Right ventricle myocardium inferior (tissue), 1 donor: Measurements from ENCODE around the gene MRPL37. TPM values are rescaled to one million over a fixed set of nuclear protein-coding genes. Genes with fewer than 3 reads are reported as not detected.
"Not testable (repeated sequence)": the region's sequence is repeated elsewhere in the genome, so short reads cannot be mapped to it uniquely, and the experiment has no call there.

Experiments used
- ATAC-seq: fragments of 200-7000 bp; cut with Tn5 transposase; one replicate; pipeline ENCODE4 v1.9.1; 2020; ENCODE audit warnings: mild to moderate bottlenecking, moderate library complexity
- DNase-seq: peaks from one replicate; pipeline ENCODE4 v3.0.0; 2021; ENCODE audit errors: missing footprints
- intact Hi-C: fragments of 100-400 bp; cut with DNase I; formaldehyde crosslinking; loops from one replicate; pipeline ENCODE4 v1.11.0; 2022
- long read RNA-seq: library from polyadenylated mRNA; unstranded; transcript quantifications from one replicate; pipeline ENCODE4 v2.0.0, GENCODE V29; 2021
- total RNA-seq: library from RNA; stranded (reverse); fragmentation: NEBNext Ultra II Directional; extraction: Animal tissue kit (Norgen Biotek cat#: 25700); gene quantifications from one replicate; pipeline ENCODE4 v1.2.1, GENCODE V29; 2021
- donor health status: DM: no; HTN: yes; CAD: no; lungs with severe emphysema.

The MRPL37 gene
- total RNA-seq, result 85.2 TPM
- long read RNA-seq, transcript MRPL37-202 (7 exons, 1,483 nt), result major isoform, 34 of 44 reads
- long read RNA-seq, partial matches to known transcripts, result 9 of 44 reads
- long read RNA-seq, other reads (novel, unspliced or antisense), result 0 of 44 reads

GRCh38 chr1:54199765-54200518, at the start of gene MRPL37, which contains the start of gene CYB5RL:
Gene MRPL37, plus strand, starts transcription at chr1:54200167. Its CDS starts 77 bp downstream, at chr1:54200244.
Gene CYB5RL, minus strand, starts transcription at chr1:54200030. Its CDS starts 4,414 bp downstream, at chr1:54195616.
- intact Hi-C loops, result loop anchor here (2.0 to 10.0 kb wide), 3 partner anchors 77 to 285 kb away; partner anchors contain the start of gene SSBP3
- peak; percentile 99 for ATAC-seq

DNA sequence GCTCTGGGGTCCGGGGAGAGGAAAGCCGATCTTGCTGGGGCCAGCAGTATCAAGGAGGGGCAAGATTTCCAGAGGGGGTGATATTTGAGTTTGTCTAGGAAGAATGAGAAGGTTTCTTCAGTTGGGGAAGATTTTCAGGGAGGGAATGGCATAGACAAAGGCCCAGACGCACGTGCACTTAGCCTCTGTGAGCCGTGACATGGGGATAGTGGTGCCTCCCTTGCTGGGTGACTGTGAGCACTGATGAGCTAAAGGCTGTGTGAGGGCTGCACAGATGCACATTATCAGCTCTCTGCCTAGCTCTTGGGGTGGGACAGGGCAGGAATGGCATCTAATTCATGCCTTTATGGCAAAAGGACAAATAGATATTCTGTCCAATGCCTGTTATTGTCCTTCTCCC, 49.0 kb upstream of the MRPL37 start:
- intact Hi-C loops, result no loop called here
- ATAC-seq, result no peak
- peak; percentile 15 for DNase-seq

More at GRCh38 chr1:54199765-54200518, at the start of gene MRPL37, which contains the start of gene CYB5RL:
- peak; percentile 95 for DNase-seq

GRCh38 chr1:54152696-54153095, 47.3 kb upstream of the MRPL37 start, which contains the start of gene CDCP2:
Gene CDCP2, minus strand, starts transcription at chr1:54153000. Its CDS starts 78 bp downstream, at chr1:54152922.
- ATAC-seq (no peak), DNase-seq (peak; percentile 47)
- intact Hi-C loops, result no loop called here

GRCh38 chr1:54153535-54154439, 46.2 kb upstream of the MRPL37 start:
- intact Hi-C loops, result no loop called here
- peak; percentile 88 for ATAC-seq
- DNase-seq, result peak; percentile 70

GRCh38 chr1:54156201-54156600, 43.8 kb upstream of the MRPL37 start:
- ATAC-seq (no peak), DNase-seq (no peak)
- intact Hi-C loops, result no loop called here

DNA sequence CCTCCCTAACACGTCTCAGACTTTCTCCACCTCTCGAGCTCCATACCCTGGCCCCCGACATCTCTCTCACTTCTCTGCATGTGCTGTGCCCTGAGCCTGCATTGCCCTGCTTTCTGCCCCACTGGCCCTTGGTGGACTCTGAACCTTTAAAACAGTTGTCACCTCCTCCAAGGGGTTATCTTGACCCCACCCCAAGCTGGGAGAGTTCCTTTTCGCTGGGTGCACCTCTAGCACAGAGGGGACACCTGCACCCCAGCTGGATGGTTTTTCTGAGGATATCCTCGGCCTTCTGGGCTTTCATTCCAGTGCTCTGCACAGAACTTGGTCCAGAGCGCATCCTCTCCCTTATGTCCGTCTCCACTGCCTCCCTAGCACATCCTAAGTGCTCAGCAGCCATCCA, 43.0 kb upstream of the MRPL37 start:
- intact Hi-C loops, result no loop called here
- peak; percentile 48 for DNase-seq
- ATAC-seq, result no peak

- no peak for DNase-seq
- intact Hi-C loops, result no loop called here
- ATAC-seq, result no peak
These were observed 42.6 kb upstream of the MRPL37 start for GRCh38 chr1:54157401-54157800.

DNA sequence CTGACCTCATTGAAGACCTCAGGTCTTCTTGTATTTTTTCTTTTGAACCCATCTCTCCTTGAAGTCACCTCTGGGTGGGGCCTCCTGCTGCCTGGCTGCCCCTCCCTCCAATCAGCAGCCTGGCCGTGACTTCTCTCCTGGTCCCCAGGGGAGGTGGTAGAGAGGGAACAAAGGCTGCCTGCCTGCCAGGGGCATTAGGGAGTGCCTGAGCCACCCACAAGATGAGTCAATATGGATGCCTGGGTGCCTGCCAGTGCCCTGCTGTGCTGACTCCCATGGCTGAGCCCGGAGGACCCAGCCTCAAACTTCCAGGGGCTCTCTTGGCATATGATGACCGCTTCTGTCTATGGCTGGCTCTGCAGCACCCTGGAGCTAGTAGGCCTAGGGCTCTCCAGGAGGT, 41.9 kb upstream of the MRPL37 start:
- intact Hi-C loops, result no loop called here
- DNase-seq, result peak; percentile 57
- no peak for ATAC-seq

- no peak for ATAC-seq
- DNase-seq, result peak; percentile 31
- intact Hi-C loops, result no loop called here
These were observed 40.1 kb upstream of the MRPL37 start for GRCh38 chr1:54159733-54160316.

DNA sequence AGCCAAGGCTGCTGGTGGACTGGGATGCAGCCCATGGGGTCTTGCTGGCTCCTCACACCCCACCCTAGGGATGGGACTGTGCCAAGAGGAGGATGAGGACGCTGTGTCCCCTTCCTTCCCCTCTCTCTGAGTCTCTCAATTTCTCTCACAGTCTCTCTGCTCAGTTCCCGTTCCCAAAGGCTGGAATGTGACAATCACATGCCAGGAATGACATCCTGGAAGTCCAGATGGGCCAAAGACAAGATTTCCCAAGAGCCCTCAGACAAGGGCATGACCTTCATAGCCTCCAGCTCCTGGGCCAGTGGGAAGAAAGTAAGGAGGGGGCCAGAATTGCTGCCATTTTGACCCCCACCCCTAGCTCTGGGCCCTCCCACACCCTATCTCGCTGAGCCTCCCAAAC, 39.6 kb upstream of the MRPL37 start:
- no peak for ATAC-seq
- peak; percentile 48 for DNase-seq
- intact Hi-C loops, result no loop called here

DNA sequence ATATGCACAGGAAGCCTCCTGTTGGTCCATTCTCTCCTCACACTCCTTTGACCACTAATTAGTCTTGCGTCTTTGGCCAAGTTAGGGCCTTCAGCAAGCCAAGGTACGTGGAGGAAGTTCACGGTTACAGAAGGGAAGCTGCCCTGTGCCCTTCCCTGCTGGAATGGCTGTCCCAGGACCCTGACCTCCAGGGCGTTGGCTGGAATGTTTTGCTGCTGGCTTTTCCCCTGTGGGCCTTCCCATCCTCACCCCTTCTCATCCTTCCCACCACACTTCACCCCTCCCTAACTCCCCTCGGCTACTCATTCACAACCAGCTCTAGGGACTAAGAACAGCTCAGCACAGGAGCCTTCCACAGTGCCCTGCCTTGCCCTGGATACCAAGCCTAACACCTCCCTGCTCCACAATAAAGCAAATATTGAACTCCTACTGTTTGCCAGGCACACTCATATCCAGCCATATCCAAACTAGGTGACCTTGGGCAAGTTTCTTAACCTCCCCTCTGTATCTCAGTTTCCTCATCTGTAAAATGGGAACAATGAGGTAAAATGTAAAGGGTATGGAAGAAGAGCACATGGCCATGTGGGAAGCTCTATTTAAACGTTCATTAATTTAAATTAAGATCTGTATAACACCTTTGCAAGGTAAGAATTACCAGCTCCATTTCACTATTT, 38.3 kb upstream of the MRPL37 start:
- intact Hi-C loops, result no loop called here
- peak; percentile 18 for DNase-seq
- no peak for ATAC-seq

- DNase-seq (peak; percentile 33), ATAC-seq (no peak)
- intact Hi-C loops, result no loop called here
These were observed 36.9 kb upstream of the MRPL37 start for GRCh38 chr1:54163051-54163450.

DNA sequence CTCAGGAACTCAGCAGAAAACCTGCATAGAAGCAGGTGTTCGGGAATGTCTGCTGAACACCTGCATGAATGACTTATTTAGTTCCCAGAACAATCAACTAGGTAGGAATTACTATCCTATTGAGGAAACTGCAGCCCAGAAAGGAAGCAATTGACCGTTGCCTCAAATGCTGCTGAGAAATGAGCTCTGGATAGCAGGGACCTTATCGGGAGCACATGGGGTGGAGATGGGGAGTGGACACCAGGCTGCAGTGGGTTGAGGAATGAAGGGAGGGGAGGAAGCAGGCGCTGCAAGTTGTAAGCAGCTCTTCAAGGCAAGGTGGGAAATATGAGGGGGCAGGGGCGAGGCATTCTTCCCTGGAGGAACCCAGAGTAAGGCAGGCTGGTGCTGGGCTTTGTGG, 36.4 kb upstream of the MRPL37 start:
- DNase-seq (no peak), ATAC-seq (no peak)
- intact Hi-C loops, result no loop called here

DNA sequence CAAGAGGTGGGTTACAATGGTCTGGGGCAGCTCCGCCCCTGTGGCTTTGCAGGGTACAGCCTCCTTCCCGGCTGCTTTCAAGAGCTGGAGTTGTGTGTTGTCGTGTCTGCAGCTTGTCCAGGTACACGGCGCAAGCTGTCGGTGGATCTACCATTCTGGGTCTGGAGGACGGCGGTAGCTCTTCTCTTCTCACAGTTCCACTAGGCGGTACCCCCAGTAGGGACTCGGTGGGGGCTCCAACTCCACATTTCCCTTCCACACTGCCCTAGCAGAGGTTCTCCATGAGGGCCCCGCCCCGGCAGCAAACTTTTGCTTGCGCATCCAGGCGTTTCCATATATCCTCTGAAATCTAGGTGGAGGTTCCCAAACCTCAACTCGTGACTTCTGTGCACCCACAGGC, 34.8 kb upstream of the MRPL37 start:
- intact Hi-C loops, result no loop called here
- ATAC-seq (no peak), DNase-seq (peak; percentile 28)

GRCh38 chr1:54166357-54166756, 33.6 kb upstream of the MRPL37 start:
- intact Hi-C loops, DNase-seq, ATAC-seq: not testable (repeated sequence)

DNA sequence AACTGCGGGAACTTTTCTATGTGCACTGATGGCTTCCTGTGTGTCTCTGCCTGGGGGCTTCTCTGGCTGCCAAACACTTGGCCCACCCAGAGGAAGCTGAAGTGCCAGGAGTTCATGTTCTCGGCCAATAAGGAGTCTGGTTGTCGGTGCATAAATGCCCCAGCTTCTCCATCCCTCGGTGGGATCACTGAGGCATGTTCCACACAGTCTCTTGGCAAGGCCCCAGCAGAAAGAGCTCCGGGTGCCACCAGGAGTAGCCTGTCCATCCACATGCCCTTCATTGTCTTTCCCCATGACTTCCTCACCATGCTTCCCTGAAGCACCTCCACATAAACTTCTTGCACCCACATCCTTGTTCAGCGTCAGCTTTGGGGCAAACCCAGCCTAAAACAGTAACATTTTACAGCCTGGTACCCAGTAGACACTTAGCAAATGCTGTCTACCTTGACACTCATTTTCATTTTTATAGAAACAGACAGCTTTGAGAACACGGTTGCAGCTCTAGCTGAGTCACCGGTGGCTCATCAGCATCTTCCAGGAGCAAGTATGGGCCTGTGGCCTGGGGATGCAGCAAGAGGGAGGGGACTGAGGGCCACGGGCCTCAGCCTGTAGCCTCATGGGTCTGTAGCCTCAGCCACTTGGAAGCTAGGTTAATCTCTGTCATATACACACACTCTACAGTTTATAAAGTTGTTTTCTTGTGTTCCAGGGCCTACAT, 32.4 kb upstream of the MRPL37 start:
- ATAC-seq, result no peak
- intact Hi-C loops, result no loop called here
- DNase-seq, result peak; percentile 56

DNA sequence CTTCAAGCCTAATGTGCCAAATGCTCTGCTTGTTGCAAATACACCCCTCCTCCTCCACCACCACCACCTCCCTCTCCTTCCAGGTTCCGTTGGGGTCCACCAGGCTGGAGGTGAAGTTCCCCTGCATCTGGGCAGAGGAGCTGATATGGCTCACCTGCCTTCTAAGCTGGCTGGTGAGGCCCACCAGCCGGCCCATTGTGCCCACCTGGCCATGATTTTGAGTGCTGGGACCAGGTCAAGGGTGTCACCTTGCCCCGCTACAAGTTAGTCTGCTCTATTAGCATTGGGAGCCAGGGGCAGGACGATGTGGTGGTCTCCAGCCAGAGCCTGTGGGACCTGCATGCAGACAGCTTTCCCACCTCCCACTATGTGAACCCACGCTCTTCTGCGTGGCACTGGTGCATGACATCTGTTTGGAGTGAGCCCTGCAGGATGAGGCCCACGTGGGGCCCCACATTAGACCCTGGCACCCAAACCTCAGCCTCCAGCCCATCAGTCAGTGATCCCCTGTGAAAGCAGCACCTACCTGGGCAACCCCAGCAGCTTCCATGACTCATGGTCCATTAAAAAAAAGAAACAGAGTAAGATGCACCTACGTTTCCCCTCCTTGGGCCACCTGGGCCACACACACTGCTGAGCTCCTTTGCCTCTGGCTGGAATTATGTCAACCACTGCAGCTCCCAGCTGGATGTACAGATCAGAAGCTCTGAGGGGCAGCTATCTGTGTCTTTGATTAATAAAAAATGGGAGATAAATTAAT, 31.6 kb upstream of the MRPL37 start:
- DNase-seq, result peak; percentile 22
- ATAC-seq, result no peak
- intact Hi-C loops, result no loop called here
